GM23338 (cell line): ENCODE data around the gene ZNF577. TPM values are rescaled to one million over a fixed set of nuclear protein-coding genes. Genes with fewer than 3 reads are reported as not detected.

Experiments used
- ATAC-seq: fragments of 200-7000 bp; cut with Tn5 transposase; 3 replicates; pipeline ENCODE4 v1.9.1; 2020
- DNase-seq: peaks from one replicate; pipeline ENCODE4 v3.0.0-alpha.2; 2015; ENCODE audit warnings: low spot score
- H2AFZ ChIP-seq: fragments of 200-600 bp; sonication (generic); 2 replicates; pipeline ENCODE4 v1.8.0; 2016; ENCODE audit warnings: antibody characterized with exemption, mild to moderate bottlenecking, moderate library complexity
- H3F3A ChIP-seq: fragments of 200-600 bp; sonication (generic); replicated peaks from 2 replicates; pipeline ENCODE4 v1.8.0; 2017; ENCODE audit warnings: antibody characterized with exemption, mixed run types, low read depth
- H3K27ac ChIP-seq: fragments of 200-600 bp; sonication (generic); 2 replicates; pipeline ENCODE4 v1.6.1; 2016; ENCODE audit warnings: low read depth
- H3K27me3 ChIP-seq: fragments of 200-600 bp; sonication (generic); 2 replicates; pipeline ENCODE4 v1.8.0; 2016; ENCODE audit warnings: mild to moderate bottlenecking, mixed run types, moderate library complexity; ENCODE audit not compliant: insufficient read depth
- H3K36me3 ChIP-seq: fragments of 200-600 bp; sonication (generic); 2 replicates; pipeline ENCODE4 v1.8.0; 2016; ENCODE audit warnings: mild to moderate bottlenecking; ENCODE audit not compliant: insufficient read depth
- H3K4me1 ChIP-seq: fragments of 200-600 bp; sonication (generic); 2 replicates; pipeline ENCODE4 v1.8.0; 2016; ENCODE audit warnings: mild to moderate bottlenecking, moderate library complexity; ENCODE audit not compliant: insufficient read depth
- H3K4me2 ChIP-seq: fragments of 200-600 bp; sonication (generic); 2 replicates; pipeline ENCODE4 v1.7.1; 2017; ENCODE audit warnings: mixed run types
- H3K4me3 ChIP-seq: fragments of 200-600 bp; sonication (generic); 2 replicates; pipeline ENCODE4 v1.6.1; 2016; ENCODE audit warnings: mixed run types
- H3K79me2 ChIP-seq: fragments of 200-600 bp; sonication (generic); replicated peaks from 2 replicates; pipeline ENCODE4 v1.8.0; 2017; ENCODE audit warnings: mild to moderate bottlenecking; ENCODE audit not compliant: insufficient read depth
- H3K9me2 ChIP-seq: fragments of 200-600 bp; sonication (generic); 2 replicates; pipeline ENCODE4 v1.8.0; 2017; ENCODE audit not compliant: insufficient read depth
- H4K20me1 ChIP-seq: fragments of 200-600 bp; sonication (generic); replicated peaks from 2 replicates; pipeline ENCODE4 v1.8.0; 2017; ENCODE audit warnings: mild to moderate bottlenecking; ENCODE audit not compliant: insufficient read depth
- H3K27ac Mint-ChIP-seq: 2 replicates; pipeline ENCODE4 v1.8.0; 2020; ENCODE audit warnings: inconsistent platforms, mild to moderate bottlenecking, moderate library complexity, mixed read lengths
- H3K27me3 Mint-ChIP-seq: 3 replicates; pipeline ENCODE4 v1.8.0; 2022; ENCODE audit warnings: low read depth, mild to moderate bottlenecking, moderate library complexity, mixed read lengths, inconsistent platforms; ENCODE audit not compliant: insufficient read depth, poor library complexity
- H3K36me3 Mint-ChIP-seq: 3 replicates; pipeline ENCODE4 v1.8.0; 2021; ENCODE audit warnings: low read depth, mild to moderate bottlenecking, inconsistent platforms, moderate library complexity, mixed read lengths
- H3K4me1 Mint-ChIP-seq: 3 replicates; pipeline ENCODE4 v1.8.0; 2020; ENCODE audit warnings: mild to moderate bottlenecking, inconsistent platforms, mixed read lengths
- H3K4me3 Mint-ChIP-seq: 3 replicates; pipeline ENCODE4 v1.8.0; 2021; ENCODE audit warnings: moderate library complexity, mild to moderate bottlenecking, inconsistent platforms, mixed read lengths
- H3K9me3 Mint-ChIP-seq: 3 replicates; pipeline ENCODE4 v1.8.0; 2020; ENCODE audit warnings: moderate library complexity, mild to moderate bottlenecking, inconsistent platforms, mixed read lengths
- CREB1 ChIP-seq: fragments of 250-450 bp; sonication (Bioruptor Pico); IDR thresholded peaks from 2 replicates; pipeline ENCODE4 v1.5.0; 2020; ENCODE audit warnings: low read depth, mild to moderate bottlenecking, moderate library complexity
- CTCF ChIP-seq, 2 experiments: fragments of 200-600 bp in 1 of 2; sonication (generic) in 1 of 2; conservative IDR thresholded peaks; 2 replicates each; pipeline versions ENCODE4 v1.5.1 to v1.6.1; 2016 to 2017; ENCODE audit warnings: antibody characterized with exemption in 2 of 2, low read depth in 2 of 2, mild to moderate bottlenecking in 2 of 2, moderate library complexity in 1 of 2
- EZH2 ChIP-seq: fragments of 200-600 bp; sonication (generic); IDR thresholded peaks from one replicate; pipeline ENCODE4 v1.8.0; 2017; ENCODE audit warnings: antibody characterized with exemption, mild to moderate bottlenecking, low read depth; ENCODE audit not compliant: unreplicated experiment
- POLR2AphosphoS5 ChIP-seq: IDR thresholded peaks from 2 replicates; pipeline ENCODE4 v1.6.1; 2016; ENCODE audit warnings: antibody characterized with exemption, low read depth
- STAT1 ChIP-seq: IDR thresholded peaks from one replicate; pipeline ENCODE4 v1.6.1; 2016; ENCODE audit warnings: antibody characterized with exemption; ENCODE audit not compliant: unreplicated experiment
- long read RNA-seq: library from polyadenylated mRNA; unstranded; transcript quantifications from one replicate; pipeline ENCODE4 v2.0.0, GENCODE V29; 2020; ENCODE audit not compliant: unreplicated experiment
- polyA plus RNA-seq: library from polyadenylated mRNA; unstranded; fragments of >200 nt; fragmentation: Nextera tagmentation; extraction: Ambion mirVana; gene quantifications from 2 replicates; pipeline ENCODE4 v1.2.1, GENCODE V29; 2016
- total RNA-seq: library from RNA; depleted of rRNA; stranded (reverse); fragments of >200 nt; shearing (Covaris generic); gene quantifications from 2 replicates; pipeline ENCODE4 v1.2.3, GENCODE V29; 2014; rRNA removed
- TF ChIP-seq, protein P1 (sequence below): IDR thresholded peaks from 2 replicates; pipeline ENCODE4 v1.6.1; 2016; ENCODE audit warnings: antibody characterized with exemption

ZNF577 gene
- 27.4 and 37.7 TPM in 2 replicates for total RNA-seq
- polyA plus RNA-seq = 11.2 and 18.3 TPM in 2 replicates
- long read RNA-seq, partial matches to known transcripts = 0 of 13 reads
- long read RNA-seq, other reads (novel, unspliced or antisense) = 12 of 13 reads

DNA sequence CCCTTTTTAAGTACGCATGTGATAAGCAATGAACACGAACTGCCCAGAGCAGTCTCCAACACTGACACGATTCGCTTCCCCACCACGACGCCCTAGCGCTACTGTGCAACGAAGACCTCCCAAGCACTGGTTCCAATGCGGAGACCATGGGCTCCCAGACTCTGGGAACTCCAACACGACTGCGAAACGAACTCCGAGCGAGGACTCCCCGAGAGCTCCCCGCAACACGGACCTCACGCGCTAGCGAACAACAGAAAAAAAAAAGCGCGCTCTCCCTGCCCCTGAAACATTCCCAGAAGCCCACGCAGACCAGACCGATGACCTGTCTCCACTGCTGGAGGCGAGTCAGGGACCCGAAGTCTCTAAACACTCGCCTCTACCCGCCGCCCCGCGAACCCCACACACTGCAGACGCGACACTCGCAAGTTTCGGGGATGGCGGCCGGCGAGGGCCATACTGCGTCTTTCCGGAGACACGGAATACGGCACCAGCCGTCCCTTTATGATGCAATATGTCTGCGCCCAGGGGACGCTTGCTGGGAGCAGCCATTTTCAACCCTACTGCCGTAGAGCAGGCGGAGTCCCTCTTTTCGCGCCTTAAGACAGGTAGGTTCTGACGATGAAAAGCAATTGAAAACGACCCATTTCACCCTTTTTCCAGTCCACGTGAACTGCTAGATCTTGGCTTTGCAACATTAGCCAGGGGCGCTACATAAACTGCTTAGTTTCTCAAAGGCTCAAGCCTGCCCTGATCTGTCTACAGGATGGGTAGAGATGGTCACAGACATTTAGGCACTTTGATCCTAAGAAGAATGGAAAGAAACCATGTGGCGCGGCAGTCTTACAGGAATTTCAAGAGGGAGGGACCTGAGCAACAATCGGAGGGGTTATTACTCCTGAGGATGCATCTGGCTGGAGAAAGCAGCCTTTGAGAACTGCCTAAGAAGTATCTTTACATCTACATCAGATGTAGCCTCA is at the start of gene ZNF577:
ZNF577 (minus strand) TSS at position 430 of the 977 bp plus-strand sequence. CDS start 7,569 bp downstream, outside the sequence.
- H3K36me3 ChIP-seq = peaks cover 41% of the 10 kb centered on the region
- peaks cover 16% of the 10 kb centered on the region; the same call in 2 of the 3 replicates for H3K4me1 Mint-ChIP-seq
- H4K20me1 ChIP-seq = no peaks in the 10 kb centered on the region
- no peaks in the 10 kb centered on the region for H3K27me3 ChIP-seq
- peaks cover 69% of the 10 kb centered on the region for H3K79me2 ChIP-seq
- H3K27ac ChIP-seq = peak within 1 kb of the TSS; percentile 98
- peak within 1 kb of the TSS; percentile 89 for H3K4me3 Mint-ChIP-seq
- H3K9me2 ChIP-seq = 0 out of 2 replicates have a peak, but pooled peaks cover 3% of the 10 kb centered on the region
- peaks cover 94% of the 10 kb centered on the region for H3K36me3 Mint-ChIP-seq
- H3K9me3 Mint-ChIP-seq = peaks cover 71% of the 10 kb centered on the region
- TF ChIP-seq CREB1 (CRISPR knock-in tag) = peak; percentile 96
- no peak for TF ChIP-seq CTCF (conservative IDR thresholded peaks at IDR 0.05; ENCODE audit: low read depth in 2 of 2)
- TF ChIP-seq POLR2AphosphoS5 = peak; percentile 97
- TF ChIP-seq, protein P1, sequence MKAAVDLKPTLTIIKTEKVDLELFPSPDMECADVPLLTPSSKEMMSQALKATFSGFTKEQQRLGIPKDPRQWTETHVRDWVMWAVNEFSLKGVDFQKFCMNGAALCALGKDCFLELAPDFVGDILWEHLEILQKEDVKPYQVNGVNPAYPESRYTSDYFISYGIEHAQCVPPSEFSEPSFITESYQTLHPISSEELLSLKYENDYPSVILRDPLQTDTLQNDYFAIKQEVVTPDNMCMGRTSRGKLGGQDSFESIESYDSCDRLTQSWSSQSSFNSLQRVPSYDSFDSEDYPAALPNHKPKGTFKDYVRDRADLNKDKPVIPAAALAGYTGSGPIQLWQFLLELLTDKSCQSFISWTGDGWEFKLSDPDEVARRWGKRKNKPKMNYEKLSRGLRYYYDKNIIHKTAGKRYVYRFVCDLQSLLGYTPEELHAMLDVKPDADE = peak; percentile 93
- H3K4me3 ChIP-seq = peak within 1 kb of the TSS; percentile 64
- peak within 1 kb of the TSS; percentile 75 for H3K4me2 ChIP-seq
- H3K27ac Mint-ChIP-seq = peak within 1 kb of the TSS; percentile 98
- no peak within 1 kb of the TSS for H2AFZ ChIP-seq
- H3K27me3 Mint-ChIP-seq = peaks cover 25% of the 10 kb centered on the region
- peaks cover 8% of the 10 kb centered on the region; the same call in 1 of the 2 replicates for H3K4me1 ChIP-seq
- H3F3A ChIP-seq = peaks cover 32% of the 10 kb centered on the region
- ATAC-seq (peak; percentile 88), DNase-seq (peak; percentile 98)

DNA sequence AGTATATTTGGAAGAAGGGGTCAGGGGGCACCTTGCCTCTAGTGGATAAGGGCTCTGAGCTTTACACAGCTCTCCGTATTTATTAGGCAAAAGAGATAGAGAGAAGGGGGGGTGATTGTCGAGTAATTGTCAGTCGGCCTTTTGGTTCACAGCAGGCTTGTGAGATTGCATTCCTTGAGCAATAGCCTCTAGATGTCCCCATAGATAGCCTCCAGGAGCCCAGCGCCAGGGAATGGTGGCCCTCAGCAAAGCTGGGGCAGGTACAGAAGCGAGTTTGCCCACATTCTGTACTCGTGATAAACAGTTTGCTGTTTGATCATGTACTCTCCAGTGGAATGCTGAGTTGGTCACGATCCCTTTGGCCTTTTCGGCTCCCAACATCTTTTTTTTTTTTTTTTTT is 44.2 kb upstream of the ZNF577 start:
- H3K79me2 ChIP-seq = peaks cover 90% of the 10 kb centered on the region

More for the DNA sequence above, 44.2 kb upstream of the ZNF577 start:
- Mint-ChIP-seq H3K4me1 (peaks cover 8% of the 10 kb centered on the region), H3K27me3 (peaks cover 7% of the 10 kb centered on the region), H3K9me3 (peaks cover 35% of the 10 kb centered on the region), H3K27ac (no peak overlapping the region; the same call in 1 of the 2 replicates), H3K4me3 (no peak overlapping the region), H3K36me3 (peaks cover 91% of the 10 kb centered on the region)
- H3K4me3 ChIP-seq = no peak overlapping the region
- H3F3A ChIP-seq = no peaks in the 10 kb centered on the region
- no peak overlapping the region for H2AFZ ChIP-seq
- no peak overlapping the region for H3K27ac ChIP-seq
- no peaks in the 10 kb centered on the region for H3K9me2 ChIP-seq
- 0 out of 2 replicates have a peak, but pooled peaks cover 10% of the 10 kb centered on the region for H3K4me1 ChIP-seq
- H3K27me3 ChIP-seq = no peaks in the 10 kb centered on the region
- DNase-seq (peak; percentile 53), ATAC-seq (no peak)
- H4K20me1 ChIP-seq = no peaks in the 10 kb centered on the region; the same call in none of the 2 replicates
- H3K36me3 ChIP-seq = peaks cover 57% of the 10 kb centered on the region
- no peak for TF ChIP-seq STAT1
- TF ChIP-seq CTCF (conservative IDR thresholded peaks at IDR 0.05; ENCODE audit: low read depth in 2 of 2) = peak in 1 of 2 experiments; percentile 44; a peak in 2 of 4 replicates
- TF ChIP-seq EZH2 = no peak
- TF ChIP-seq POLR2AphosphoS5 = no peak
- no peak overlapping the region for H3K4me2 ChIP-seq
